GM23338 (cell line): ENCODE data around the gene SGCG. TPM values are rescaled to one million over a fixed set of nuclear protein-coding genes. Genes with fewer than 3 reads are reported as not detected.

Experiments
- ATAC-seq: fragments of 200-7000 bp; cut with Tn5 transposase; 3 replicates; pipeline ENCODE4 v1.9.1; 2020
- DNase-seq: peaks from one replicate; pipeline ENCODE4 v3.0.0-alpha.2; 2015; ENCODE audit warnings: low spot score
- H2AFZ ChIP-seq: fragments of 200-600 bp; sonication (generic); 2 replicates; pipeline ENCODE4 v1.8.0; 2016; ENCODE audit warnings: antibody characterized with exemption, mild to moderate bottlenecking, moderate library complexity
- H3F3A ChIP-seq: fragments of 200-600 bp; sonication (generic); replicated peaks from 2 replicates; pipeline ENCODE4 v1.8.0; 2017; ENCODE audit warnings: antibody characterized with exemption, mixed run types, low read depth
- H3K27ac ChIP-seq: fragments of 200-600 bp; sonication (generic); 2 replicates; pipeline ENCODE4 v1.6.1; 2016; ENCODE audit warnings: low read depth
- H3K27me3 ChIP-seq: fragments of 200-600 bp; sonication (generic); 2 replicates; pipeline ENCODE4 v1.8.0; 2016; ENCODE audit warnings: mild to moderate bottlenecking, mixed run types, moderate library complexity; ENCODE audit not compliant: insufficient read depth
- H3K36me3 ChIP-seq: fragments of 200-600 bp; sonication (generic); 2 replicates; pipeline ENCODE4 v1.8.0; 2016; ENCODE audit warnings: mild to moderate bottlenecking; ENCODE audit not compliant: insufficient read depth
- H3K4me1 ChIP-seq: fragments of 200-600 bp; sonication (generic); 2 replicates; pipeline ENCODE4 v1.8.0; 2016; ENCODE audit warnings: mild to moderate bottlenecking, moderate library complexity; ENCODE audit not compliant: insufficient read depth
- H3K4me2 ChIP-seq: fragments of 200-600 bp; sonication (generic); 2 replicates; pipeline ENCODE4 v1.7.1; 2017; ENCODE audit warnings: mixed run types
- H3K4me3 ChIP-seq: fragments of 200-600 bp; sonication (generic); 2 replicates; pipeline ENCODE4 v1.6.1; 2016; ENCODE audit warnings: mixed run types
- H3K79me2 ChIP-seq: fragments of 200-600 bp; sonication (generic); replicated peaks from 2 replicates; pipeline ENCODE4 v1.8.0; 2017; ENCODE audit warnings: mild to moderate bottlenecking; ENCODE audit not compliant: insufficient read depth
- H3K9me2 ChIP-seq: fragments of 200-600 bp; sonication (generic); 2 replicates; pipeline ENCODE4 v1.8.0; 2017; ENCODE audit not compliant: insufficient read depth
- H4K20me1 ChIP-seq: fragments of 200-600 bp; sonication (generic); replicated peaks from 2 replicates; pipeline ENCODE4 v1.8.0; 2017; ENCODE audit warnings: mild to moderate bottlenecking; ENCODE audit not compliant: insufficient read depth
- H3K27ac Mint-ChIP-seq: 2 replicates; pipeline ENCODE4 v1.8.0; 2020; ENCODE audit warnings: inconsistent platforms, mild to moderate bottlenecking, moderate library complexity, mixed read lengths
- H3K27me3 Mint-ChIP-seq: 3 replicates; pipeline ENCODE4 v1.8.0; 2022; ENCODE audit warnings: low read depth, mild to moderate bottlenecking, moderate library complexity, mixed read lengths, inconsistent platforms; ENCODE audit not compliant: insufficient read depth, poor library complexity
- H3K36me3 Mint-ChIP-seq: 3 replicates; pipeline ENCODE4 v1.8.0; 2021; ENCODE audit warnings: low read depth, mild to moderate bottlenecking, inconsistent platforms, moderate library complexity, mixed read lengths
- H3K4me1 Mint-ChIP-seq: 3 replicates; pipeline ENCODE4 v1.8.0; 2020; ENCODE audit warnings: mild to moderate bottlenecking, inconsistent platforms, mixed read lengths
- H3K4me3 Mint-ChIP-seq: 3 replicates; pipeline ENCODE4 v1.8.0; 2021; ENCODE audit warnings: moderate library complexity, mild to moderate bottlenecking, inconsistent platforms, mixed read lengths
- H3K9me3 Mint-ChIP-seq: 3 replicates; pipeline ENCODE4 v1.8.0; 2020; ENCODE audit warnings: moderate library complexity, mild to moderate bottlenecking, inconsistent platforms, mixed read lengths
- CREB1 ChIP-seq: fragments of 250-450 bp; sonication (Bioruptor Pico); IDR thresholded peaks from 2 replicates; pipeline ENCODE4 v1.5.0; 2020; ENCODE audit warnings: low read depth, mild to moderate bottlenecking, moderate library complexity
- ETS1 ChIP-seq: IDR thresholded peaks from 2 replicates; pipeline ENCODE4 v1.6.1; 2016; ENCODE audit warnings: antibody characterized with exemption
- EZH2 ChIP-seq: fragments of 200-600 bp; sonication (generic); IDR thresholded peaks from one replicate; pipeline ENCODE4 v1.8.0; 2017; ENCODE audit warnings: antibody characterized with exemption, mild to moderate bottlenecking, low read depth; ENCODE audit not compliant: unreplicated experiment
- EZH2phosphoT487 ChIP-seq: fragments of 200-600 bp; sonication (generic); IDR thresholded peaks from one replicate; pipeline ENCODE4 v1.8.1; 2018; ENCODE audit warnings: antibody characterized with exemption; ENCODE audit not compliant: unreplicated experiment
- JUNB ChIP-seq: IDR thresholded peaks from one replicate; pipeline ENCODE4 v1.6.1; 2016; ENCODE audit warnings: antibody characterized with exemption; ENCODE audit not compliant: unreplicated experiment
- NANOG ChIP-seq: IDR thresholded peaks from 2 replicates; pipeline ENCODE4 v1.6.1; 2016; ENCODE audit warnings: antibody characterized with exemption, borderline replicate concordance
- POLR2AphosphoS5 ChIP-seq: IDR thresholded peaks from 2 replicates; pipeline ENCODE4 v1.6.1; 2016; ENCODE audit warnings: antibody characterized with exemption, low read depth
- STAT1 ChIP-seq: IDR thresholded peaks from one replicate; pipeline ENCODE4 v1.6.1; 2016; ENCODE audit warnings: antibody characterized with exemption; ENCODE audit not compliant: unreplicated experiment
- ZNF114 ChIP-seq: fragments of 250-450 bp; sonication (Bioruptor Pico); IDR thresholded peaks from 2 replicates; pipeline ENCODE4 v1.5.0; 2020; ENCODE audit warnings: mild to moderate bottlenecking, moderate library complexity
- ZNF331 ChIP-seq: fragments of 250-450 bp; sonication (Bioruptor Pico); IDR thresholded peaks from 2 replicates; pipeline ENCODE4 v1.5.0; 2020; ENCODE audit warnings: low read depth, mild to moderate bottlenecking, moderate library complexity
- ZNF462 ChIP-seq: fragments of 250-450 bp; sonication (Bioruptor Pico); IDR thresholded peaks from 2 replicates; pipeline ENCODE4 v1.5.0; 2020; ENCODE audit warnings: mild to moderate bottlenecking, moderate library complexity
- polyA plus RNA-seq: library from polyadenylated mRNA; unstranded; fragments of >200 nt; fragmentation: Nextera tagmentation; extraction: Ambion mirVana; gene quantifications from 2 replicates; pipeline ENCODE4 v1.2.1, GENCODE V29; 2016
- total RNA-seq: library from RNA; depleted of rRNA; stranded (reverse); fragments of >200 nt; shearing (Covaris generic); gene quantifications from 2 replicates; pipeline ENCODE4 v1.2.3, GENCODE V29; 2014
- TF ChIP-seq, protein P1 (sequence below), 2 experiments: fragments of 200-600 bp in 1 of 2; sonication (generic) in 1 of 2; conservative IDR thresholded peaks; 2 replicates each; pipeline versions ENCODE4 v1.5.1 to v1.6.1; 2016 to 2017; ENCODE audit warnings: antibody characterized with exemption in 2 of 2, low read depth in 2 of 2, mild to moderate bottlenecking in 2 of 2, moderate library complexity in 1 of 2
- TF ChIP-seq, protein P2 (sequence below): IDR thresholded peaks from one replicate; pipeline ENCODE4 v1.6.1; 2018; ENCODE audit warnings: antibody characterized with exemption; ENCODE audit not compliant: unreplicated experiment

The SGCG gene
- total and polyA plus RNA-seq, 2 experiments from 2014 or later: not detected

GRCh38 chr13:23268441-23268840 lies 87.7 kb downstream of the SGCG start (continued):
- TF ChIP-seq NANOG (no peak), ZNF462 (CRISPR knock-in tag) (no peak), JUNB (no peak), CREB1 (CRISPR knock-in tag) (no peak), STAT1 (no peak), ZNF114 (CRISPR knock-in tag) (no peak)

GRCh38 chr13:23271331-23271730 lies 90.6 kb downstream of the SGCG start:
- no peaks in the 10 kb centered on the region for H3K9me3 Mint-ChIP-seq
- no peak for ATAC-seq
- TF ChIP-seq EZH2phosphoT487: no peak
- no peak for TF ChIP-seq NANOG
- TF ChIP-seq, protein P1, sequence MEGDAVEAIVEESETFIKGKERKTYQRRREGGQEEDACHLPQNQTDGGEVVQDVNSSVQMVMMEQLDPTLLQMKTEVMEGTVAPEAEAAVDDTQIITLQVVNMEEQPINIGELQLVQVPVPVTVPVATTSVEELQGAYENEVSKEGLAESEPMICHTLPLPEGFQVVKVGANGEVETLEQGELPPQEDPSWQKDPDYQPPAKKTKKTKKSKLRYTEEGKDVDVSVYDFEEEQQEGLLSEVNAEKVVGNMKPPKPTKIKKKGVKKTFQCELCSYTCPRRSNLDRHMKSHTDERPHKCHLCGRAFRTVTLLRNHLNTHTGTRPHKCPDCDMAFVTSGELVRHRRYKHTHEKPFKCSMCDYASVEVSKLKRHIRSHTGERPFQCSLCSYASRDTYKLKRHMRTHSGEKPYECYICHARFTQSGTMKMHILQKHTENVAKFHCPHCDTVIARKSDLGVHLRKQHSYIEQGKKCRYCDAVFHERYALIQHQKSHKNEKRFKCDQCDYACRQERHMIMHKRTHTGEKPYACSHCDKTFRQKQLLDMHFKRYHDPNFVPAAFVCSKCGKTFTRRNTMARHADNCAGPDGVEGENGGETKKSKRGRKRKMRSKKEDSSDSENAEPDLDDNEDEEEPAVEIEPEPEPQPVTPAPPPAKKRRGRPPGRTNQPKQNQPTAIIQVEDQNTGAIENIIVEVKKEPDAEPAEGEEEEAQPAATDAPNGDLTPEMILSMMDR (conservative IDR thresholded peaks at IDR 0.05; ENCODE audit: low read depth in 2 of 2): no peak
- no peak for TF ChIP-seq ZNF331
- TF ChIP-seq STAT1: no peak
- no peak for TF ChIP-seq ETS1
- no peak for TF ChIP-seq CREB1 (CRISPR knock-in tag)
- TF ChIP-seq, protein P2, sequence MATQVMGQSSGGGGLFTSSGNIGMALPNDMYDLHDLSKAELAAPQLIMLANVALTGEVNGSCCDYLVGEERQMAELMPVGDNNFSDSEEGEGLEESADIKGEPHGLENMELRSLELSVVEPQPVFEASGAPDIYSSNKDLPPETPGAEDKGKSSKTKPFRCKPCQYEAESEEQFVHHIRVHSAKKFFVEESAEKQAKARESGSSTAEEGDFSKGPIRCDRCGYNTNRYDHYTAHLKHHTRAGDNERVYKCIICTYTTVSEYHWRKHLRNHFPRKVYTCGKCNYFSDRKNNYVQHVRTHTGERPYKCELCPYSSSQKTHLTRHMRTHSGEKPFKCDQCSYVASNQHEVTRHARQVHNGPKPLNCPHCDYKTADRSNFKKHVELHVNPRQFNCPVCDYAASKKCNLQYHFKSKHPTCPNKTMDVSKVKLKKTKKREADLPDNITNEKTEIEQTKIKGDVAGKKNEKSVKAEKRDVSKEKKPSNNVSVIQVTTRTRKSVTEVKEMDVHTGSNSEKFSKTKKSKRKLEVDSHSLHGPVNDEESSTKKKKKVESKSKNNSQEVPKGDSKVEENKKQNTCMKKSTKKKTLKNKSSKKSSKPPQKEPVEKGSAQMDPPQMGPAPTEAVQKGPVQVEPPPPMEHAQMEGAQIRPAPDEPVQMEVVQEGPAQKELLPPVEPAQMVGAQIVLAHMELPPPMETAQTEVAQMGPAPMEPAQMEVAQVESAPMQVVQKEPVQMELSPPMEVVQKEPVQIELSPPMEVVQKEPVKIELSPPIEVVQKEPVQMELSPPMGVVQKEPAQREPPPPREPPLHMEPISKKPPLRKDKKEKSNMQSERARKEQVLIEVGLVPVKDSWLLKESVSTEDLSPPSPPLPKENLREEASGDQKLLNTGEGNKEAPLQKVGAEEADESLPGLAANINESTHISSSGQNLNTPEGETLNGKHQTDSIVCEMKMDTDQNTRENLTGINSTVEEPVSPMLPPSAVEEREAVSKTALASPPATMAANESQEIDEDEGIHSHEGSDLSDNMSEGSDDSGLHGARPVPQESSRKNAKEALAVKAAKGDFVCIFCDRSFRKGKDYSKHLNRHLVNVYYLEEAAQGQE: no peak
- TF ChIP-seq ZNF114 (CRISPR knock-in tag): no peak
- no peak for TF ChIP-seq EZH2
- no peak for TF ChIP-seq POLR2AphosphoS5
- H4K20me1 ChIP-seq: no peaks in the 10 kb centered on the region
- no peaks in the 10 kb centered on the region for H3K27me3 ChIP-seq
- H3K9me2 ChIP-seq: no peaks in the 10 kb centered on the region; the same call in 1 of the 2 replicates
- H3K36me3 ChIP-seq: no peaks in the 10 kb centered on the region
- no peaks in the 10 kb centered on the region for H3K36me3 Mint-ChIP-seq
- no peak overlapping the region for H3K4me3 ChIP-seq
- H3K4me1 ChIP-seq: no peaks in the 10 kb centered on the region
- DNase-seq: no peak
- no peak overlapping the region for H3K27ac ChIP-seq
- no peaks in the 10 kb centered on the region for H3F3A ChIP-seq
- no peaks in the 10 kb centered on the region for H3K27me3 Mint-ChIP-seq
- no peak overlapping the region for H3K4me3 Mint-ChIP-seq
- no peaks in the 10 kb centered on the region for H3K79me2 ChIP-seq
- no peak overlapping the region for H2AFZ ChIP-seq
- H3K4me2 ChIP-seq: no peak overlapping the region
- no peaks in the 10 kb centered on the region for H3K4me1 Mint-ChIP-seq
- H3K27ac Mint-ChIP-seq: no peak overlapping the region
